ENCODE measurements around the gene LAMC2.

The LAMC2 gene

GRCh38 chr1:183291216-183291762 is 105.2 kb downstream of the LAMC2 start:
- no peak for DNase-seq

GRCh38 chr1:183291802-183292514 is 105.9 kb downstream of the LAMC2 start:
- no peak for DNase-seq

- DNase-seq: no peak
Measured at GRCh38 chr1:183293241-183293640, 107.2 kb downstream of the LAMC2 start.

- no peak for DNase-seq
Measured at GRCh38 chr1:183293876-183294275, 107.8 kb downstream of the LAMC2 start.

Data from hematopoietic multipotent progenitor cell treated with erythropoietin and hydrocortisone succinate and interleukin-3 and kit ligand, for 6 days (in vitro differentiated cells).